GM04504 (cell line): ENCODE measurements around the gene AGPAT1.
"Not testable (repeated sequence)": the region's sequence is repeated elsewhere in the genome, so short reads cannot be mapped to it uniquely, and the experiment has no call there.

Source experiments
- DNase-seq: peaks from one replicate; pipeline ENCODE4 v3.0.0-alpha.2; 2012; ENCODE audit warnings: low read depth

Gene AGPAT1

GRCh38 chr6:32186151-32186840 lies 10.4 kb upstream of the AGPAT1 start:
- DNase-seq: not testable (repeated sequence)

- DNase-seq: peak; percentile 69
These were observed 9.8 kb upstream of the AGPAT1 start for GRCh38 chr6:32185681-32186131.

- no peak for DNase-seq
These were observed 8.3 kb upstream of the AGPAT1 start, which contains the start of gene AGER for GRCh38 chr6:32184084-32184640. Gene AGER, minus strand, starts transcription at chr6:32184253. Its CDS starts 31 bp downstream, at chr6:32184222.

GRCh38 chr6:32183483-32184083 lies 7.7 kb upstream of the AGPAT1 start:
- no peak for DNase-seq

- no peak for DNase-seq
These were observed 7.1 kb upstream of the AGPAT1 start for GRCh38 chr6:32183030-32183429.

- no peak for DNase-seq
These were observed 6.7 kb upstream of the AGPAT1 start for GRCh38 chr6:32182555-32182981.

- DNase-seq: no peak
These were observed 6.1 kb upstream of the AGPAT1 start for GRCh38 chr6:32181915-32182529.

GRCh38 chr6:32181148-32181702 lies 5.3 kb upstream of the AGPAT1 start:
- no peak for DNase-seq

GRCh38 chr6:32179766-32180405 lies 4.0 kb upstream of the AGPAT1 start:
- no peak for DNase-seq

GRCh38 chr6:32178547-32179440 lies 2.9 kb upstream of the AGPAT1 start:
- DNase-seq: no peak

GRCh38 chr6:32177788-32178546 lies 2.1 kb upstream of the AGPAT1 start, which contains the start of gene RNF5:
Gene RNF5, plus strand, starts transcription at chr6:32178405. Its CDS starts 107 bp downstream, at chr6:32178512.
- peak; percentile 100 for DNase-seq

GRCh38 chr6:32177183-32177787 lies 1.4 kb upstream of the AGPAT1 start:
- DNase-seq: no peak

- DNase-seq: no peak
These were observed 745 bp upstream of the AGPAT1 start for GRCh38 chr6:32176476-32177182.

GRCh38 chr6:32175322-32175710 lies 568 bp downstream of the AGPAT1 start:
- DNase-seq: no peak

- no peak for DNase-seq
These were observed 1.5 kb downstream of the AGPAT1 start for GRCh38 chr6:32174416-32174815.

- no peak for DNase-seq
These were observed 2.7 kb downstream of the AGPAT1 start for GRCh38 chr6:32173051-32173727.

- no peak for DNase-seq
These were observed 4.7 kb downstream of the AGPAT1 start for GRCh38 chr6:32171234-32171633.

- no peak for DNase-seq
These were observed 5.6 kb downstream of the AGPAT1 start for GRCh38 chr6:32170294-32170693.
